Colonic mucosa (tissue), 4 donors: Measurements from ENCODE around the gene ZNF354C. TPM values are rescaled to one million over a fixed set of nuclear protein-coding genes. Genes with fewer than 3 reads are reported as not detected.

Experiments
- DNase-seq: peaks from one replicate; pipeline ENCODE4 v3.0.0-alpha.2; 2020
- H3K27ac ChIP-seq: fragments of 200-600 bp; one replicate; pipeline ENCODE4 v1.8.0; 2021
- H3K27me3 ChIP-seq: fragments of 200-600 bp; one replicate; pipeline ENCODE4 v1.8.0; 2021
- H3K36me3 ChIP-seq: fragments of 200-600 bp; one replicate; pipeline ENCODE4 v1.8.0; 2021
- H3K4me1 ChIP-seq: fragments of 200-600 bp; one replicate; pipeline ENCODE4 v1.8.0; 2021; ENCODE audit warnings: mild to moderate bottlenecking
- H3K4me3 ChIP-seq: fragments of 200-600 bp; one replicate; pipeline ENCODE4 v1.8.0; 2021
- H3K9ac ChIP-seq, 2 donors: one replicate each; pipeline ENCODE4 v1.7.0; 2013; ENCODE audit warnings: control low read depth in 2 of 2, low read depth in 2 of 2, low read length in 2 of 2
- H3K9me3 ChIP-seq: fragments of 200-600 bp; one replicate; pipeline ENCODE4 v1.8.0; 2021
- intact Hi-C: fragments of 100-400 bp; cut with DNase I; formaldehyde crosslinking; loops from one replicate; pipeline ENCODE4 v1.14.1; 2022
- total RNA-seq, 2 donors: library from RNA; stranded (reverse); fragmentation: NEBNext Ultra II Directional in 1 of 2; extraction: Animal tissue kit (Norgen Biotek cat#: 25700) in 1 of 2; gene quantifications; one replicate each; pipeline ENCODE4 v1.2.1, GENCODE V29; 2021
- TF ChIP-seq, protein P1 (sequence below): fragments of 200-600 bp; IDR thresholded peaks from one replicate; pipeline ENCODE4 v1.8.0; 2022; ENCODE audit warnings: antibody characterized with exemption, mild to moderate bottlenecking
- donor health status: healthy.
- donor health status: DM: no; HTN: no; CAD: no.
- donor health status: DM: no; HTN: no; CAD: no.

ZNF354C gene
- total RNA-seq, 2 donors from 2014 or later: 1.7 to 1.9 TPM

DNA sequence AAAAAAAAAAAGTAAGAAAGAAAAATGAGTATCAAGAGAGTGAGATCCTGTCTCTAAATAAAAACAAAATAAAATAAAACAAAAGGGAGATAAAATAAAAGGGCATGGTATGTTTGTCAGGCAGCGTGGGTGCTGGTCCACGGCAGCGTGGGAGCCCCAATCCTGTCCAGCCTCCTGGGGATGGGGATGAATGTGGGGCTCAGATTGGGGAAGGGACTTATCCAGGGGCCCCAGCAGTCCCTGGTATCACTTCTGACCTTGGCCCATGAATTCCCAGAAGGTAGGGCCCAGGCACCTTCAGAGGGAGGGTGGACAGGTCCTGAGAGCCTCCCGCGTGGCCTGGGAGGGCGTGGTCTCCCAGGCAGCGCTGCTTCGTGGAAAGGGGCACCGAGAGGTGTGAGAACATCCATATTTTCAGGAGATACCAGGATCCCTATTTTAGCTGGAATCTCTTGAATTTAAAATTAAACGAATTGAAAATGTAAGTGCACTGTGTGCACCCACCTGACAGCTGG lies 71.2 kb downstream of the ZNF354C start:
- H3K4me1 ChIP-seq: no peaks in the 10 kb centered on the region
- no peaks in the 10 kb centered on the region for H3K9me3 ChIP-seq
- H3K4me3 ChIP-seq: no peak overlapping the region
- H3K36me3 ChIP-seq: no peaks in the 10 kb centered on the region
- H3K27me3 ChIP-seq: no peaks in the 10 kb centered on the region
- intact Hi-C loops: no loop called here
- no peak overlapping the region for H3K27ac ChIP-seq
- TF ChIP-seq, protein P1, sequence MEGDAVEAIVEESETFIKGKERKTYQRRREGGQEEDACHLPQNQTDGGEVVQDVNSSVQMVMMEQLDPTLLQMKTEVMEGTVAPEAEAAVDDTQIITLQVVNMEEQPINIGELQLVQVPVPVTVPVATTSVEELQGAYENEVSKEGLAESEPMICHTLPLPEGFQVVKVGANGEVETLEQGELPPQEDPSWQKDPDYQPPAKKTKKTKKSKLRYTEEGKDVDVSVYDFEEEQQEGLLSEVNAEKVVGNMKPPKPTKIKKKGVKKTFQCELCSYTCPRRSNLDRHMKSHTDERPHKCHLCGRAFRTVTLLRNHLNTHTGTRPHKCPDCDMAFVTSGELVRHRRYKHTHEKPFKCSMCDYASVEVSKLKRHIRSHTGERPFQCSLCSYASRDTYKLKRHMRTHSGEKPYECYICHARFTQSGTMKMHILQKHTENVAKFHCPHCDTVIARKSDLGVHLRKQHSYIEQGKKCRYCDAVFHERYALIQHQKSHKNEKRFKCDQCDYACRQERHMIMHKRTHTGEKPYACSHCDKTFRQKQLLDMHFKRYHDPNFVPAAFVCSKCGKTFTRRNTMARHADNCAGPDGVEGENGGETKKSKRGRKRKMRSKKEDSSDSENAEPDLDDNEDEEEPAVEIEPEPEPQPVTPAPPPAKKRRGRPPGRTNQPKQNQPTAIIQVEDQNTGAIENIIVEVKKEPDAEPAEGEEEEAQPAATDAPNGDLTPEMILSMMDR: no peak
- DNase-seq: no peak
- no peak overlapping the region for H3K9ac ChIP-seq

DNA sequence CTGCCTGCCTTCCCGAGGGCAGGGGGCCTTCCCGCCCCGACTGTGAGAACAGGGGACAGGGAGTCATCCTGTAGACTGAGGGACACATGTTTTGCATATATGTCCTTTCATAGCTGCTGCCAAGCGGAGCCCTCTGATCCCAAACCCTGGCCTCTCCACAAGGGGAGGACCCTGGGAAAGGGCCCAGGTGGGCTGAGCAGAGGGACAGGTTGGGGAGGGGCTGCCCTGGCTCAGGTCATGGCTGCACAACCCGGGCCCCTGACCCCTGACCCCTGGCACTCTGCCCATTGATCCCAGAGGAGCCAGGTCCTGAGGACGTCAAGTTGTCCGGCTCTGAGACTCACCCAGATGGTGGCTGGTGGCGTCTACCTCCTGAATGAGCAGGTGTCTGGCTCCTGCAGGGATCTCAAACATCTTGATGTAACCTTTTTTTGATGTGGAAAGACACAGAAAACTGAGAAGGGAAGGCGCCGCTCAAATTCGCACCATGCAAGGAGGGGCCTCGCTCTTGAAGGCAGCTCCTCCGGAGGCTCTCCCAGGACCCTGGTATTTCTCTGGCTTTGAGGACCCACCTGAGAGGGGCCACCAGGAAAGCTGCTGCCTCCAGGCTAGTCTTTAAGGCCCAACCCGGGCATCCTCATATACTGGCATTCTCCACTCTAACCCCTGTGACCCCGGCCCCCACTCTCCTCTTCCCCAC lies 71.9 kb downstream of the ZNF354C start:
- Histone ChIP-seq H3K4me3 (no peak overlapping the region), H3K9me3 (no peaks in the 10 kb centered on the region), H3K27ac (no peak overlapping the region), H3K4me1 (no peaks in the 10 kb centered on the region), H3K9ac (no peak overlapping the region), H3K36me3 (no peaks in the 10 kb centered on the region), H3K27me3 (no peaks in the 10 kb centered on the region)
- intact Hi-C loops: no loop called here
- DNase-seq: no peak
- TF ChIP-seq, protein P1: no peak

DNA sequence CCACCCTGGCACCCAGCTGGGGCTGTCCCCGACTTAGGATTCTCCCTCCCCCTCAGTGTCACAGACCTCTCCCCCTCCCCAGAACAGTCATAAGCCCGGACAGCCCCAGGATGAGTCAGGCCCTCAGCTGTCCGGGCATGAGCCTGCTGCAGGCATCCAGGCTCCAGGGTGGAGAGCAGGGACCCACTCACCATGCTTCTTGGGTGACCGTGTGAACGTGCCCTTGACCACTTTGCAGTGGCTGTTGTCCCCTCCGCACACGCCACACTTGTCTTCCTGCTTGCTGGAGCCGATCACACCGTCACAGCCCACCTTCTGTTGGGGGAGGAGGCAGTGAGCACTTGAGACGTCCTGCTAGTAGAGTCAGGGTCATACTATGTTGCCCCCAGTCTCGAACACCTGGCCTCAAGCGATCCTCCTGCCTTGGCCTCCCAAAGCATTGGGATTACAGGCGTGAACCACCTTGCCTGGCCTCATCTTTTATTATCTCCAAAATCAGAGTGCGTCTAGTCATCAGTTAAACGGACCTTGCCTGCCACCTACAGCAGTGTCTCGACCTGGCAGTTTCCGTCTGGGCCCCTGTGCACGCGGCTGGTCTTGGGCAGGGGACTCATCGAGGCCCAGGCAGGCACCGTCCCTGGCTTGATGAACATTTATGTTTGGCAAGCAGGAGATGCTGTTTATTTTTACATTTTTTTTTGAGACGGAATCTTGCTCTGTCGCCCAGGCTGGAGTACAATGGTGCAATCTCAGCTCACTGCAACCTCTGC lies 72.6 kb downstream of the ZNF354C start:
- no peak overlapping the region for H3K4me3 ChIP-seq
- no peaks in the 10 kb centered on the region for H3K27me3 ChIP-seq
- TF ChIP-seq, protein P1: no peak
- no peak for DNase-seq
- no peak overlapping the region for H3K9ac ChIP-seq
- intact Hi-C loops: no loop called here
- no peaks in the 10 kb centered on the region for H3K9me3 ChIP-seq
- no peak overlapping the region for H3K27ac ChIP-seq
- no peaks in the 10 kb centered on the region for H3K36me3 ChIP-seq
- no peaks in the 10 kb centered on the region for H3K4me1 ChIP-seq

Other genes with a start within 250 kb of the ZNF354C start
- gene ZNF354B, start 200.4 kb upstream of the ZNF354C start, total RNA-seq: 1 to 10 TPM; 7.5 to 9.3 TPM
- gene ZFP2, start 164.5 kb upstream of the ZNF354C start, total RNA-seq: 1 to 10 TPM in 1 of 2 donors, under 1 TPM in 1; 0.89 to 1.0 TPM
- gene ZNF454, start 119.2 kb upstream of the ZNF354C start, total RNA-seq: 1 to 10 TPM; 1.4 TPM
- not detected for gene GRM6, start 65.1 kb upstream of the ZNF354C start, total RNA-seq
- 1 to 10 TPM; 1.8 to 2.7 TPM for gene ZNF879, start 36.6 kb upstream of the ZNF354C start, total RNA-seq